ENCODE results near the gene UBXN4. TPM values are rescaled to one million over a fixed set of nuclear protein-coding genes. Genes with fewer than 3 reads are reported as not detected.
"Not testable (repeated sequence)": the region's sequence is repeated elsewhere in the genome, so short reads cannot be mapped to it uniquely, and the experiment has no call there.

UBXN4 gene
- total RNA-seq, 1 donor from 2014 or later = 122 TPM

GRCh38 chr2:135799738-135800137 lies 58.1 kb downstream of the UBXN4 start:
- ATAC-seq (no peak), DNase-seq (ENCODE audit: low spot score) (no peak)
- intact Hi-C loops (cut with DNase I) = no loop called here

GRCh38 chr2:135800513-135801460 lies 59.1 kb downstream of the UBXN4 start:
- intact Hi-C loops (cut with DNase I) = no loop called here
- DNase-seq (ENCODE audit: low spot score) = no peak
- ATAC-seq = no peak

GRCh38 chr2:135802350-135802749 lies 60.7 kb downstream of the UBXN4 start:
- intact Hi-C loops (cut with DNase I) = no loop called here
- DNase-seq (ENCODE audit: low spot score) (no peak), ATAC-seq (no peak)

GRCh38 chr2:135803278-135803677 lies 61.6 kb downstream of the UBXN4 start:
- intact Hi-C loops (cut with DNase I) = no loop called here
- DNase-seq (ENCODE audit: low spot score) = no peak
- no peak for ATAC-seq

- ATAC-seq; intact Hi-C loops (cut with DNase I); DNase-seq (ENCODE audit: low spot score): not testable (repeated sequence)
These were observed 66.2 kb downstream of the UBXN4 start for GRCh38 chr2:135807874-135808273.

- intact Hi-C loops (cut with DNase I) = no loop called here
- no peak for ATAC-seq
- DNase-seq (ENCODE audit: low spot score) = no peak
These were observed 71.4 kb downstream of the UBXN4 start for GRCh38 chr2:135812907-135813511.

GRCh38 chr2:135815269-135815668 lies 73.6 kb downstream of the UBXN4 start:
- ATAC-seq (no peak), DNase-seq (ENCODE audit: low spot score) (no peak)
- intact Hi-C loops (cut with DNase I) = no loop called here

- DNase-seq (ENCODE audit: low spot score) (no peak), ATAC-seq (no peak)
- intact Hi-C loops (cut with DNase I) = no loop called here
These were observed 75.8 kb downstream of the UBXN4 start for GRCh38 chr2:135817466-135817865.

- ATAC-seq (no peak), DNase-seq (ENCODE audit: low spot score) (no peak)
- intact Hi-C loops (cut with DNase I) = no loop called here
These were observed 76.3 kb downstream of the UBXN4 start for GRCh38 chr2:135817951-135818350.

GRCh38 chr2:135818937-135819610 lies 77.4 kb downstream of the UBXN4 start:
- ATAC-seq (no peak), DNase-seq (ENCODE audit: low spot score) (no peak)
- intact Hi-C loops (cut with DNase I) = no loop called here

- no peak for DNase-seq (ENCODE audit: low spot score)
- no peak for ATAC-seq
- intact Hi-C loops (cut with DNase I) = no loop called here
These were observed 78.5 kb downstream of the UBXN4 start for GRCh38 chr2:135820003-135820618.

GRCh38 chr2:135821190-135821589 lies 79.5 kb downstream of the UBXN4 start:
- DNase-seq (ENCODE audit: low spot score) (no peak), ATAC-seq (no peak)
- intact Hi-C loops (cut with DNase I) = no loop called here

- DNase-seq (ENCODE audit: low spot score) (no peak), ATAC-seq (no peak)
- intact Hi-C loops (cut with DNase I) = no loop called here
These were observed 81.2 kb downstream of the UBXN4 start for GRCh38 chr2:135822855-135823254.

GRCh38 chr2:135825131-135825530 lies 83.5 kb downstream of the UBXN4 start:
- ATAC-seq = no peak
- intact Hi-C loops (cut with DNase I) = no loop called here
- DNase-seq (ENCODE audit: low spot score) = no peak

GRCh38 chr2:135825550-135826176 lies 84.0 kb downstream of the UBXN4 start:
- DNase-seq (ENCODE audit: low spot score) (no peak), ATAC-seq (no peak)
- intact Hi-C loops (cut with DNase I) = no loop called here

- intact Hi-C loops (cut with DNase I) = no loop called here
- DNase-seq (ENCODE audit: low spot score) (no peak), ATAC-seq (no peak)
These were observed 84.9 kb downstream of the UBXN4 start for GRCh38 chr2:135826544-135826943.

GRCh38 chr2:135829378-135830135 lies 87.9 kb downstream of the UBXN4 start:
- ATAC-seq = no peak
- intact Hi-C loops (cut with DNase I) = no loop called here
- DNase-seq (ENCODE audit: low spot score) = no peak

GRCh38 chr2:135831180-135831812 lies 89.6 kb downstream of the UBXN4 start:
- no peak for DNase-seq (ENCODE audit: low spot score)
- intact Hi-C loops (cut with DNase I) = no loop called here
- no peak for ATAC-seq
